MCF 10A (cell line): Measurements from ENCODE around the gene HS3ST5. TPM values are rescaled to one million over a fixed set of nuclear protein-coding genes. Genes with fewer than 3 reads are reported as not detected.

Experiments
- BruUV-seq: library from RNA; stranded (reverse); fragments of 400-500 nt; replicated peaks from 2 replicates; lab custom pipeline; 2021; lab: Mats Ljungman, UMichigan
- CTCF ChIA-PET: fragments of 300-600 bp; sonication (Branson Sonifier 250); formaldehyde crosslinking; extraction: SDS; loops from one replicate; lab custom pipeline; 2021; ENCODE audit warnings: antibody characterized with exemption, inconsistent platforms; lab: Yijun Ruan, JAX
- POLR2A ChIA-PET: fragments of 300-600, 350-650 bp; sonication (Branson Sonifier 250); formaldehyde crosslinking; extraction: SDS; loops from one replicate; lab custom pipeline; 2020; ENCODE audit warnings: antibody characterized with exemption, inconsistent platforms; lab: Yijun Ruan, JAX
- DNase-seq: peaks from one replicate; pipeline ENCODE4 v3.0.0-alpha.2; 2018; ENCODE audit not compliant: unreplicated experiment
- H3K27ac Mint-ChIP-seq: one replicate; pipeline ENCODE4 v1.8.0; 2022; ENCODE audit warnings: mild to moderate bottlenecking, low read depth, mixed read lengths; ENCODE audit not compliant: unreplicated experiment
- H3K27me3 Mint-ChIP-seq: one replicate; pipeline ENCODE4 v1.8.0; 2022; ENCODE audit warnings: mixed read lengths; ENCODE audit not compliant: insufficient read depth, unreplicated experiment
- H3K36me3 Mint-ChIP-seq: one replicate; pipeline ENCODE4 v1.8.0; 2022; ENCODE audit warnings: mild to moderate bottlenecking, moderate library complexity, mixed read lengths; ENCODE audit not compliant: insufficient read depth, unreplicated experiment
- H3K4me1 Mint-ChIP-seq: one replicate; pipeline ENCODE4 v1.8.0; 2022; ENCODE audit warnings: mixed read lengths; ENCODE audit not compliant: insufficient read depth, unreplicated experiment
- H3K4me3 Mint-ChIP-seq: one replicate; pipeline ENCODE4 v1.8.0; 2022; ENCODE audit warnings: mild to moderate bottlenecking, moderate library complexity, mixed read lengths; ENCODE audit not compliant: unreplicated experiment
- H3K9me3 Mint-ChIP-seq: one replicate; pipeline ENCODE4 v1.8.0; 2022; ENCODE audit warnings: mixed read lengths; ENCODE audit not compliant: unreplicated experiment
- intact Hi-C: fragments of 100-400 bp; cut with micrococcal nuclease; formaldehyde crosslinking; loops from 2 replicates; pipeline ENCODE4 v1.14.1; 2022
- total RNA-seq: library from RNA; stranded (reverse); gene quantifications from 2 replicates; pipeline ENCODE4 v1.2.3, GENCODE V29; 2022
- TF ChIP-seq, protein P1 (sequence below): fragments of 200-600 bp; IDR thresholded peaks from one replicate; pipeline ENCODE4 v1.8.0; 2022; ENCODE audit warnings: antibody characterized with exemption, mild to moderate bottlenecking; ENCODE audit not compliant: unreplicated experiment

Gene HS3ST5
- total RNA-seq, 1 experiment from 2014 or later = not detected

DNA sequence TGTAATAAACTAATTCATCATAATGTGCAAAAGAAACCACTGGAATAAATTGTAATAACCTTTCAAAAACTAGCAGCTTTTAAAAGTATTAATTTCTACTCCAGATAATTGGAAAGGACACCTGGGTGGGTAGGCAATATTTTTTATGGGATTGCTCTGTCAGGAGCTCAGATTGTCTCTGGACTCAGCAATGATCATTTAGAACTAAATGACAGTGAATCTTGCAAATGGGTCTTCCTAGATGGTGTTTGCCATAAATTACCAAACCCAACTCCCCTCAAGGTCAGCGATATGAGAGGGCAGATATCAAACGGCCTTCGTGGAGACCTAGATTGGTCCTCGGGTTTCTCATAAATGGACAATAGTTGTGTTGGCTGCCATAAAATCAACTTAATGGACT is 181.9 kb downstream of the HS3ST5 start:
- ChIA-PET CTCF (no interaction called here), POLR2A (no interaction called here)
- no TSS peak for BruUV-seq
- DNase-seq = no peak
- TF ChIP-seq, protein P1, sequence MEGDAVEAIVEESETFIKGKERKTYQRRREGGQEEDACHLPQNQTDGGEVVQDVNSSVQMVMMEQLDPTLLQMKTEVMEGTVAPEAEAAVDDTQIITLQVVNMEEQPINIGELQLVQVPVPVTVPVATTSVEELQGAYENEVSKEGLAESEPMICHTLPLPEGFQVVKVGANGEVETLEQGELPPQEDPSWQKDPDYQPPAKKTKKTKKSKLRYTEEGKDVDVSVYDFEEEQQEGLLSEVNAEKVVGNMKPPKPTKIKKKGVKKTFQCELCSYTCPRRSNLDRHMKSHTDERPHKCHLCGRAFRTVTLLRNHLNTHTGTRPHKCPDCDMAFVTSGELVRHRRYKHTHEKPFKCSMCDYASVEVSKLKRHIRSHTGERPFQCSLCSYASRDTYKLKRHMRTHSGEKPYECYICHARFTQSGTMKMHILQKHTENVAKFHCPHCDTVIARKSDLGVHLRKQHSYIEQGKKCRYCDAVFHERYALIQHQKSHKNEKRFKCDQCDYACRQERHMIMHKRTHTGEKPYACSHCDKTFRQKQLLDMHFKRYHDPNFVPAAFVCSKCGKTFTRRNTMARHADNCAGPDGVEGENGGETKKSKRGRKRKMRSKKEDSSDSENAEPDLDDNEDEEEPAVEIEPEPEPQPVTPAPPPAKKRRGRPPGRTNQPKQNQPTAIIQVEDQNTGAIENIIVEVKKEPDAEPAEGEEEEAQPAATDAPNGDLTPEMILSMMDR = no peak
- intact Hi-C loops = no loop called here
- H3K27me3 Mint-ChIP-seq = peaks cover 70% of the 10 kb centered on the region
- H3K9me3 Mint-ChIP-seq = no peaks in the 10 kb centered on the region
- no peak overlapping the region for H3K27ac Mint-ChIP-seq
- no peaks in the 10 kb centered on the region for H3K36me3 Mint-ChIP-seq
- no peak overlapping the region for H3K4me3 Mint-ChIP-seq
- no peaks in the 10 kb centered on the region for H3K4me1 Mint-ChIP-seq

DNA sequence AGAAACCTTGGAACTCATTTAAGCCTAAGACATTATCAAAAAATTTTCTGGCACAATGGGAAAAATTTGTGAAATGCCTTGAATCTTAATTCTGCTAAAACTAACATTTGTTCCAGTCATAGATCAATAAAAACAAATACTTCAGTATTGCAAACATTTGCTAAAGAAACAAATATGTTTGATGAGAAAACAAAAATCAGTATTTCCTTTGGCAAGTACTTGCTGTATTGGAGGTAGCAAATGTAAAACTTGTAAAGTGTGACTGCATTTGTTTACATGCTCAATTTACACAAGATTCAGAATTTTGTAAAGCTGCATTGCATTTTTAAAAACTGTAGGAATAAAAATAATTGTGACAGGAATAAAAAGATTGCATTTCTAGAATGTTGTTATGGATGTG is 183.1 kb downstream of the HS3ST5 start:
- Mint-ChIP-seq H3K27me3 (peaks cover 81% of the 10 kb centered on the region), H3K4me3 (no peak overlapping the region), H3K9me3 (no peaks in the 10 kb centered on the region), H3K4me1 (no peaks in the 10 kb centered on the region), H3K27ac (no peak overlapping the region), H3K36me3 (no peaks in the 10 kb centered on the region)
- ChIA-PET CTCF (no interaction called here), POLR2A (interaction anchor here (0.6 kb wide), 1 partner anchor 233 kb away, joined by 3 read pairs; no protein-coding TSS in a partner anchor)
- TF ChIP-seq, protein P1 = no peak
- DNase-seq = no peak
- intact Hi-C loops = no loop called here
- BruUV-seq = no TSS peak

DNA sequence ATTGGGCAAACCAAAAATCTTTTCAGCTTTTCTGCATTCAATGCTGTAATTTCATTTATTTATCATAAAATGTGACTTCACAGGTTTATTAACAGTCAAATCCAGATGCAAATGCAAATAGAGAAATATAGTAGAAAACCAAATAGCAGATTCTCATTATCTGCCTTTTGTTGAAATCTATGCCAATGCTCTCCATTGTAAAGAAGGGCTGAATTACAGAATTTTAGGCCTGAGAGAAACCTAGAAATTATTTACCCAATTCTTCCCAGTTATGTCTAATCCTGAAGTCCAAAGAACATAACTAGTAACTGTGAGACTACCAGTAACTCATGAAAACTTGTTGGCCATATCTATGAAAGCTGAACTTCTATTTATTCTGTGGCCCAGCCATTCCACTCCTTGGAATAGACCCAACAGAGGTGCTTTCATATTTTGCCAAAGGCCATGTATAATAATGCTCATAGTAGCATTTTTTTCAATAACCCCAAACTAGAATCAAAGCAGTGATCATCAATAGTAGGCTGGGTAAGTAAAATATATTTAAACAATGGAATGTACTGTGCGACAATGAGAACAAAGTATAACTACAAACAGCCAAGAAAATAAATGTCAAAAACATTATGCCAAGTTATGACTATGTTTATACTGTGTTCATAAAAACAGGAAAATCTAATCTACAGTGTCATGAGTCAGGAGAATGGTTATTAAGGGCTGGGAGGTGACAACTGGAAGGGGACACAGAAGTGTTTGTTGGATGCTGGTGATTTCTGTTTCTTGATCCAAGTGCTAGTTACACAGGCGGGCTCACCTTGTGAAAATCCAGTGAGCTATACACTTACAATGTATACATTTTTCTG is 183.8 kb downstream of the HS3ST5 start:
- no peak for DNase-seq
- no peak overlapping the region for H3K27ac Mint-ChIP-seq
- H3K36me3 Mint-ChIP-seq = no peaks in the 10 kb centered on the region
- H3K4me3 Mint-ChIP-seq = no peak overlapping the region
- H3K27me3 Mint-ChIP-seq = peaks cover 88% of the 10 kb centered on the region
- ChIA-PET POLR2A (interaction anchor here (0.6 kb wide), 1 partner anchor 348 kb away, joined by 3 read pairs; no protein-coding TSS in a partner anchor), CTCF (no interaction called here)
- no peaks in the 10 kb centered on the region for H3K9me3 Mint-ChIP-seq
- TF ChIP-seq, protein P1 = no peak
- H3K4me1 Mint-ChIP-seq = no peaks in the 10 kb centered on the region
- BruUV-seq = no TSS peak
- intact Hi-C loops = no loop called here

DNA sequence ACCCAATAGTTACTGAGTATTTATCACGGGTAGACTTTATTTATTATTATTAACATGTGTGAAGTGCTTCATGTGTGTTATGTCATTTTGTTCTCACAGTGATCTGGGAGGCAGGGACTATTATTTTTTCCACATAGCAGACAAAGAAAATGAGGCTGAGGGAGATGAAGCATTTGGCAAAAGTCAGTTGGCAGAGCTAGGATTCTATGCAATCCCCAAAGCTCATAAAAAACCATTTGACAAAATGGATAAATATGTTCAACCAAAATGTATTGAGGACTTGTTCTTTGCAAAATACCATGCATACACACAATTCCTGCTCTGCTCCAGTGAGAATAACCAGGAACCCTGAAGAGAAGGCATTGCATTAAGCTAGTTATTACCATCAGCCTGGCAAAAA is 184.4 kb downstream of the HS3ST5 start:
- H3K4me1 Mint-ChIP-seq = no peaks in the 10 kb centered on the region
- CTCF ChIA-PET = no interaction called here
- H3K36me3 Mint-ChIP-seq = no peaks in the 10 kb centered on the region

More for the DNA sequence above, 184.4 kb downstream of the HS3ST5 start:
- no TSS peak for BruUV-seq
- Mint-ChIP-seq H3K27me3 (peaks cover 92% of the 10 kb centered on the region), H3K27ac (no peak overlapping the region), H3K4me3 (no peak overlapping the region), H3K9me3 (no peaks in the 10 kb centered on the region)
- TF ChIP-seq, protein P1 = no peak
- no peak for DNase-seq
- intact Hi-C loops = no loop called here
- POLR2A ChIA-PET = interaction anchor here (0.6 kb wide), 1 partner anchor 349 kb away, joined by 3 read pairs; no protein-coding TSS in a partner anchor
